HG03159 (cell line): ENCODE results near the gene PPP1R1B.

Source experiments
- ATAC-seq: cut with Tn5 transposase; IDR thresholded peaks from one replicate; pipeline ENCODE4 v1.9.1; 2021; ENCODE audit warnings: mild to moderate bottlenecking, moderate library complexity; ENCODE audit not compliant: unreplicated experiment

The PPP1R1B gene

DNA sequence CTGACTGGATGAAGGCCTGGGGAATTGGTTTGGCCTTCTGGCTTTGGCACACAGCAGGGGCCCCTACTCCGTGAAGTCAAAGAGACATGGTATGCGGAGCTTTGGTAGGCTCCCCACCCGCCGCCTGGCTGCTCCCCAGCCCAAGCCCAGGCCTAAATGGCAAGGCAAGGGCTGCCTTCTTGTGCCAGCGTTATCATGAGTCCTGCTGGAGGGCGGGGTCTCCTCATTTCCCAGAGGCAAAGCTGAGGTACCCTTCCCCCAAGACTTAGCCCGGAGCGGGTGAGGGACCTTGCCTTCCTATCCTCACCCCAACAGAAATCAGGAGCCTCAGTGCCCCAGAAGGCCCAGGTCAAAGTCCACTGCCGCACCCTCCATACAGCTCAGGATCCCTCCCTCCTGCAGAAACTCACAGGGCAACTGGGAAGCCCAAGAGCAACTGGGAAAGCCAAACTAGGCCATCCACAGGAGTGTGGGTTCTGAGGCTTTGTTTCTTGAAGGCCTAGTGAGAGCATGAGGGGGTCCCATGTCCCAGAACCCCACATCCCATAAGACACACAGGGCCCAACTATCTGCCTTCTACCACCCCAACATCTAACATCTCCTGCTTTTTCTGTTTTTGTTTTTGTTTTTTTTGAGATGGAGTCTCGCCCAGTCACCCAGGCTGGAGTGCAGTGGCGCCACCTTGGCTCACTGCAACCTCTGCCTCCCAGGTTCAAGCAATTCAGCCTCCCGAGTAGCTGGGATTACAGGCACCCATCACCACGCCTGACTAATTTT, 51.8 kb downstream of the PPP1R1B start:
- no peak for ATAC-seq

DNA sequence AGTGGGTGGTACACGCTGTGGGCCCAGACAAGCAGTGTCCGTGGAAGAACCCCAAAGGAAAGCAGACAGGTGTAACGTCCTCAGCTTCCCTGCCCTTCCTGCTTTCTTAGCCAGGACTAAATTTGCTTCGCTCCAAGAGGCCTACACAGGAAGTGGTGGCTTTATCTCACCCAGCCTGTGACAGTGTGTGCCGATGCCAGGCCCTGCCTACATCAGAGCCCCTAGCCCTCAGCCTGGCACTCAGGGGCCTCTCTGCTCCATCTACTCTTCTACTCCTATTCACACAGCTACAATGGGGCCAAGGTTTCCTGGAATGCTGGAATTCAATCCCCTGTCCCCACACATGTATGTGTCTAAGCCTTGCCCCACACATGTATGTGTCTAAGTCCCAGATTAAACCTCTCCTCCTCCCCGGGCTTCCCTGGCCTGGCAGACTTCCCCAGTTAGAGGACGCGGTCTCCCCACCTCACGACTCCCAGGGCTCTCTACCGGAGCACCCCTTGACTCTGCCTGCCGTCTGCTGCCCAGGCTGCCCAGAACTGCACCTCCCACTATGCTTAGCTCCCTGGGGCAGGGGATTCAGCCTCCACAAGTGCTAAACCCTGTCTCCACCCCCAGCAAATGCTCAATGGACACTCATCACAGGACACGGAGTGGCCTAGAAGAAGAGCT, 52.9 kb downstream of the PPP1R1B start:
- no peak for ATAC-seq

DNA sequence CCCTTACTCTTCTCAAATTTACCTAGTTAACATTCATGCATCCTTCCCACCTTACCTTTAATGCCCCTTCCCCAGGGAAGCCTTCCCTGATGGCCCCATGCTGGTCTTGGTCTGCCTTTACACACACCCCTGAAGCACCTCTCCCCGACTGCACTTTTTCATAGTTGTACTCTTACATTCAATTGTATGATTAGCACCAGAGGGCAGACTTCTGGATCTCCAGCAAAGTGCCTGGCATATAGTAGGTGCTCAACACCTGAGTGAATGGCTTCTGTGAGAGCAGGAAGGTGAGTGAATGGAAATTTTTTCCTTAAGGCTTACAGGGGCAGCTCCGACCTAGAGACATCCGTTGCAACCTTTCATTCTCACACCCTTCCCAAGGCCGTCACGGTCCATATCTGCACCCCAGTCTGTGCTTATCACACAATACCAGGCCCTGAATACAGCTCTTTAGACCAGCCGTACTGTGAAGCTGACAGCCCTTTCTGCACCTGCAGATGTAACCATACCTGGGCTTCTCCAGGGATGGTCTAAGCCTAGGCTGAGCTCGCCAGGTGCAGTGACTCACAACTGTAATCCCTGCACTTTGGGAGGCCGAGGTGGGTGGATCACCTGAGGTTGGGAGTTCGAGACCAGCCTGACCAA, 56.7 kb downstream of the PPP1R1B start:
- no peak for ATAC-seq

DNA sequence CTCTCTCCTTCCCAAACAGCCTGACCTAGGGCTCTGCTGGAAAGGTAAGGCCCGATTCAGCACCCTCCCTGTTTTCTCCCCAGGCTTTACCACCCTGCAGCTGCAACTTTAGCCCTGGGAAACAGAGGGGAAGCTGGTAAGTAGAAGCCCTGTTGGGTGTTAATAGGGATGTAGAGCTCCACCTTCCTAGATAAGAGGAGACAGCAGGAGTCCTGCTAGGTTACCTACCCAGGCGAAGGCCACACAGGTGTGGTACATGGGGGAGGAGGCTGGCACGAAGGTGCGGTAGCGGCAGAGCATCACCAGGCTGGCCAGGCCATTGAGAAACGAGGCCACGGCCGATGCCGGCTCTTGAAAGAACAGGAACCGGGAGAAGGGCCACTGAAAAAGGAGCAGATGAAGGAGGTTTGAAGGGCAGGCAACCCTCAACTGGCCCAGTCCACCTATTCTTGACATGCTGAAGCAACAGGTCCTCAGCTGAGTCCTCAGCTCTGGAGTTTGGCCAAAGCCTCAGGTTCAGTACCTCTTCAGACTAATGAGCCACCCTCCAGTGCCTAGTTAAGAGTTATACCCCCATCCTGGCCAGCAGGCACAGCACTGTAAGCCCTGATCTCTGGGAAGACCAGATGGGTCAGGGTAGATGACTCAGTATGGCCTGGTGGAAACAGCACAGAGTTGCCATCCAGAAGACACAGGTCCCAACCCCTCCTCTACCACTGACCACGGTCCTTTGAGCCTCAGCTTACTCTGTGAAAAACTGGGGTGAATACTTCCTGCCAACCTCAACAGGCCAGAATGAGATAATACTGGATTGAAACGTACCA, 57.8 kb downstream of the PPP1R1B start:
- no peak for ATAC-seq
